Endodermal cell (in vitro differentiated cells): ENCODE data around the gene GNMT. TPM values are rescaled to one million over a fixed set of nuclear protein-coding genes. Genes with fewer than 3 reads are reported as not detected.

Experiments used
- DNase-seq: peaks from one replicate; pipeline ENCODE4 v3.0.0-alpha.2; 2017
- H3K27ac ChIP-seq: 2 replicates; pipeline ENCODE4 v1.5.1; 2013; ENCODE audit warnings: mild to moderate bottlenecking, low read depth, low read length, moderate library complexity
- H3K27me3 ChIP-seq: 2 replicates; pipeline ENCODE4 v1.6.1; 2013; ENCODE audit warnings: mild to moderate bottlenecking, low read length, moderate library complexity; ENCODE audit not compliant: insufficient read depth, control insufficient read depth, poor library complexity, severe bottlenecking
- H3K36me3 ChIP-seq: 2 replicates; pipeline ENCODE4 v1.7.0; 2013; ENCODE audit warnings: mild to moderate bottlenecking, low read length, moderate library complexity; ENCODE audit not compliant: control insufficient read depth, insufficient read depth
- H3K4me1 ChIP-seq: one replicate; pipeline ENCODE4 v1.7.0; 2013; ENCODE audit warnings: low read length; ENCODE audit not compliant: control insufficient read depth, insufficient read depth
- H3K4me3 ChIP-seq: 2 replicates; pipeline ENCODE4 v1.5.1; 2013; ENCODE audit warnings: mild to moderate bottlenecking, low read length, moderate library complexity
- H3K9ac ChIP-seq: 2 replicates; pipeline ENCODE4 v1.6.1; 2013; ENCODE audit warnings: mild to moderate bottlenecking, low read length, moderate library complexity; ENCODE audit not compliant: poor library complexity, severe bottlenecking; ENCODE audit errors: extremely low read depth
- H3K9me3 ChIP-seq: 2 replicates; pipeline ENCODE4 v1.6.1; 2013; ENCODE audit warnings: mild to moderate bottlenecking, low read length, moderate library complexity; ENCODE audit not compliant: control insufficient read depth
- H3K27ac Mint-ChIP-seq: 2 replicates; pipeline ENCODE4 v1.8.0; 2020; ENCODE audit warnings: mixed read lengths
- H3K27me3 Mint-ChIP-seq: 2 replicates; pipeline ENCODE4 v1.8.0; 2021; ENCODE audit warnings: mild to moderate bottlenecking, mixed read lengths; ENCODE audit not compliant: insufficient read depth
- H3K36me3 Mint-ChIP-seq: 2 replicates; pipeline ENCODE4 v1.8.0; 2020; ENCODE audit warnings: low read depth, mixed read lengths
- H3K4me1 Mint-ChIP-seq: 2 replicates; pipeline ENCODE4 v1.8.0; 2020; ENCODE audit warnings: mixed read lengths
- H3K4me3 Mint-ChIP-seq: 2 replicates; pipeline ENCODE4 v1.8.0; 2020; ENCODE audit warnings: mild to moderate bottlenecking, moderate library complexity, mixed read lengths
- H3K9me3 Mint-ChIP-seq: 2 replicates; pipeline ENCODE4 v1.8.0; 2020; ENCODE audit warnings: mild to moderate bottlenecking, mixed read lengths
- WGBS, 2 experiments: methylation state at CpG; one replicate each; pipeline versions ENCODE4 v1.1.5 to v1.1.7; 2013; ENCODE audit warnings: missing lambda C conversion rate in 2 of 2, mixed read lengths in 1 of 2; ENCODE audit not compliant: insufficient coverage in 1 of 2, insufficient read length in 1 of 2; 5-methylcytosine and 5-hydroxymethylcytosine counted together
- total RNA-seq, 2 donors: library from RNA; stranded (reverse); fragmentation: NEBNext Ultra II Directional in 1 of 2; extraction: Animal tissue kit (Norgen Biotek cat#: 25700) in 1 of 2; gene quantifications; 2 replicates in 1 of 2; 3 replicates in 1 of 2; pipeline ENCODE4 v1.2.1, GENCODE V29; 2021
- TF ChIP-seq, protein P1 (sequence below): fragments of 200-600 bp; sonication (generic); conservative IDR thresholded peaks from 2 replicates; pipeline ENCODE4 v1.5.0; 2021; ENCODE audit warnings: antibody characterized with exemption, mild to moderate bottlenecking

The GNMT gene
- total RNA-seq, 2 donors from 2014 or later: 0.75 to 0.84 TPM

DNA sequence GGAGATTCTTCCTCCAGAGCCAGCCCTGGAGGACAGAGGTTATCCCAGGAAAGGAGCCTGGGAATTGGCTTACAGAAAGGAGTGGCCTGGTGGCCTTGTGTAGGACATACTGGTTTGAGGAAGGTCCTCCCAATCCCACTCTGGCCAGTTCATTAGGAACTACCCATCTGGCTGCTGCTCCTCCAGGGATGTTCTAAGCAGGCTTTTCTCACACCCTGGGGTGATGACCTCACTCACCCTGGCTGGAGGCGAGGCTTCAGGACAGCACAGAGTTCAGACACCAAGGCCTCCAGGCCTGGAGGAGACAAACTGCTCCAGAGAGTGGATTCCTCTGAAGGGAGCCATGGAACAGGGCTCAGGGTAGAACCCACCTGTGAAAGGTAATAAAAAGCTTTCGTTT is 8.9 kb downstream of the GNMT start:
- H3K27me3 Mint-ChIP-seq: no peaks in the 10 kb centered on the region

GRCh38 chr6:42969934-42970333 is 9.4 kb downstream of the GNMT start:
- TF ChIP-seq, protein P1, sequence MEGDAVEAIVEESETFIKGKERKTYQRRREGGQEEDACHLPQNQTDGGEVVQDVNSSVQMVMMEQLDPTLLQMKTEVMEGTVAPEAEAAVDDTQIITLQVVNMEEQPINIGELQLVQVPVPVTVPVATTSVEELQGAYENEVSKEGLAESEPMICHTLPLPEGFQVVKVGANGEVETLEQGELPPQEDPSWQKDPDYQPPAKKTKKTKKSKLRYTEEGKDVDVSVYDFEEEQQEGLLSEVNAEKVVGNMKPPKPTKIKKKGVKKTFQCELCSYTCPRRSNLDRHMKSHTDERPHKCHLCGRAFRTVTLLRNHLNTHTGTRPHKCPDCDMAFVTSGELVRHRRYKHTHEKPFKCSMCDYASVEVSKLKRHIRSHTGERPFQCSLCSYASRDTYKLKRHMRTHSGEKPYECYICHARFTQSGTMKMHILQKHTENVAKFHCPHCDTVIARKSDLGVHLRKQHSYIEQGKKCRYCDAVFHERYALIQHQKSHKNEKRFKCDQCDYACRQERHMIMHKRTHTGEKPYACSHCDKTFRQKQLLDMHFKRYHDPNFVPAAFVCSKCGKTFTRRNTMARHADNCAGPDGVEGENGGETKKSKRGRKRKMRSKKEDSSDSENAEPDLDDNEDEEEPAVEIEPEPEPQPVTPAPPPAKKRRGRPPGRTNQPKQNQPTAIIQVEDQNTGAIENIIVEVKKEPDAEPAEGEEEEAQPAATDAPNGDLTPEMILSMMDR: no peak
- Mint-ChIP-seq H3K36me3 (peaks cover 24% of the 10 kb centered on the region), H3K4me3 (no peak overlapping the region), H3K4me1 (peaks cover 3% of the 10 kb centered on the region), H3K27me3 (no peaks in the 10 kb centered on the region), H3K27ac (peak overlapping the region; percentile 39), H3K9me3 (no peaks in the 10 kb centered on the region)
- no peak for DNase-seq
- H3K4me1 ChIP-seq: no peaks in the 10 kb centered on the region
- 93 to 100% methylated on average over 2 to 4 of the region's 4 CpGs for WGBS, 2 experiments
- no peak overlapping the region for H3K9ac ChIP-seq
- H3K27me3 ChIP-seq: no peaks in the 10 kb centered on the region
- H3K9me3 ChIP-seq: no peaks in the 10 kb centered on the region
- no peak overlapping the region for H3K4me3 ChIP-seq
- H3K27ac ChIP-seq: no peak overlapping the region
- H3K36me3 ChIP-seq: no peaks in the 10 kb centered on the region

More for the DNA sequence above, 8.9 kb downstream of the GNMT start:
- WGBS, 2 experiments: 89 to 100% methylated on average over 1 to 2 of the region's 2 CpGs
- no peaks in the 10 kb centered on the region for H3K9me3 Mint-ChIP-seq
- no peak for DNase-seq
- TF ChIP-seq, protein P1: no peak
- H3K4me3 ChIP-seq: no peak overlapping the region
- no peak overlapping the region for H3K4me3 Mint-ChIP-seq
- no peak overlapping the region for H3K27ac ChIP-seq
- peaks cover 26% of the 10 kb centered on the region for H3K36me3 Mint-ChIP-seq
- H3K27ac Mint-ChIP-seq: no peak overlapping the region
- no peaks in the 10 kb centered on the region for H3K9me3 ChIP-seq
- H3K9ac ChIP-seq: no peak overlapping the region
- no peaks in the 10 kb centered on the region for H3K27me3 ChIP-seq
- H3K4me1 Mint-ChIP-seq: peaks cover 3% of the 10 kb centered on the region
- no peaks in the 10 kb centered on the region for H3K36me3 ChIP-seq
- H3K4me1 ChIP-seq: no peaks in the 10 kb centered on the region

DNA sequence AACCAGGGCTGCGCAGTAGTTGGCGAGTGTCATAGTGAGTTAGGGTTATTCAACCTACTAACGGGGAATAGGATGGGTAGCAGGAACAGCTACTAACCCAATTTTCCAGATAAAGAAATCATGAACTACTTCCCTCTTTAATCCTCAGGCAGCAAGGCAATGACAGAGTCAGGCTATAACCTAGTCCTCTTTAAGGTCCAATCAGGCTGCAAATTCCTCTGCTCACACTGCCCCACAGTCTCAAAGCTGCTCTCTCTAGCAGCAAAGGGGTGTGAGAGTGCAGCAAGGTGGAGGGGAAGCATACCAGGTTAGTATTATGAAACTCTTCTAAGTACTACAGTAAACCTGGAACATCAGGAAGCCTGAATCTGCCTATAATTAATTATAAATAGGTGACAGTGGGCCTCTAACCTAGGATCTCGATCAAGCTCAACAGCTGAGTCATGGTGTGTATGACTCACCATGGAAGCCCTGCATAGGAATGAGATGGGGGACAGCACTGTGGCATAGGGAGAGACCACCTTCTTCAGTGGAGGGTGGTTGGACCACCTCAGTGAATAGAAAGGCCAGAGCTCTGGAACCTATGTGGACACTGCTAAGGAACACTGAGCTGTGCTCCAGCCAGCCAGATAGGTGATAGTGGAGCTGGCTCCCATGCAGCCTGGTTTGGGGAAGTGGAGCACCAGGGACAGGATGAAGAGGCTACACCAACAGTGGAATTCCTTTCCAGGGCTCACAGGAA is 10.5 kb downstream of the GNMT start:
- H3K27me3 ChIP-seq: no peaks in the 10 kb centered on the region
- DNase-seq: peak; percentile 61
- H3K9ac ChIP-seq: no peak overlapping the region
- H3K4me3 ChIP-seq: no peak overlapping the region
- Mint-ChIP-seq H3K27ac (peak overlapping the region; percentile 59), H3K4me1 (peaks cover 3% of the 10 kb centered on the region), H3K4me3 (no peak overlapping the region), H3K9me3 (no peaks in the 10 kb centered on the region), H3K36me3 (peaks cover 21% of the 10 kb centered on the region), H3K27me3 (no peaks in the 10 kb centered on the region)
- no peaks in the 10 kb centered on the region for H3K9me3 ChIP-seq
- no peaks in the 10 kb centered on the region for H3K36me3 ChIP-seq
- TF ChIP-seq, protein P1: no peak
- H3K4me1 ChIP-seq: no peaks in the 10 kb centered on the region
- no peak overlapping the region for H3K27ac ChIP-seq
- WGBS, 2 experiments: 90 to 92% methylated on average over 3 to 4 of the region's 4 CpGs
